IMR-90 (cell line): ENCODE results near the gene CALML3.

ENCODE experiments used
- CTCF ChIP-seq: conservative IDR thresholded peaks from 2 replicates; pipeline ENCODE4 v1.5.1; 2012; ENCODE audit warnings: mild to moderate bottlenecking, low read depth, low read length, improper control_type of control experiment
- ELK1 ChIP-seq: fragments of 150-350 bp; IDR thresholded peaks from 2 replicates; pipeline ENCODE4 v1.6.1; 2016; ENCODE audit warnings: low read depth, mild to moderate bottlenecking, low read length, moderate library complexity, borderline replicate concordance
- MAFK ChIP-seq: IDR thresholded peaks from 2 replicates; pipeline ENCODE4 v1.6.1; 2012; ENCODE audit warnings: low read depth, low read length, improper control_type of control experiment
- POLR2A ChIP-seq: IDR thresholded peaks from 2 replicates; pipeline ENCODE4 v1.6.1; 2012; ENCODE audit warnings: mild to moderate bottlenecking, low read depth, low read length
- USF2 ChIP-seq: fragments of 150-350 bp; IDR thresholded peaks from 2 replicates; pipeline ENCODE4 v1.6.1; 2017; ENCODE audit warnings: mild to moderate bottlenecking, antibody characterized with exemption, low read length, low read depth

- no peak for TF ChIP-seq CTCF
- TF ChIP-seq USF2 = no peak
- TF ChIP-seq ELK1 = no peak
- no peak for TF ChIP-seq MAFK
- TF ChIP-seq POLR2A = no peak
These were observed 7.5 kb downstream of the CALML3 start for GRCh38 chr10:5532307-5532605.
